SK-N-SH (cell line): ENCODE measurements around the gene DVL1. TPM values are rescaled to one million over a fixed set of nuclear protein-coding genes. Genes with fewer than 3 reads are reported as not detected.

Source experiments
- CTCF ChIA-PET: fragments of 300-600, 350-600 bp; formaldehyde crosslinking; extraction: SDS; loops from one replicate; lab custom pipeline; 2021; lab: Yijun Ruan, JAX
- POLR2A ChIA-PET: fragments of 350-600 bp; sonication (Branson Sonifier 250); formaldehyde crosslinking; extraction: SDS; loops from one replicate; lab custom pipeline; 2020; ENCODE audit warnings: antibody characterized with exemption, inconsistent platforms; lab: Yijun Ruan, JAX
- DNase-seq: peaks from one replicate; pipeline ENCODE4 v3.0.0; 2012
- H2AFZ ChIP-seq: fragments of 200-600 bp; sonication (generic); 2 replicates; pipeline ENCODE4 v1.8.1; 2016; ENCODE audit warnings: antibody characterized with exemption, mild to moderate bottlenecking, low read depth
- H3F3A ChIP-seq: fragments of 200-600 bp; sonication (generic); replicated peaks from 2 replicates; pipeline ENCODE3; 2016; ENCODE audit warnings: antibody characterized with exemption, mild to moderate bottlenecking; ENCODE audit not compliant: insufficient read depth
- H3K27ac ChIP-seq, 2 experiments: fragments of 200-500 bp in 1 of 2; fragments of 200-600 bp in 1 of 2; sonication (Bioruptor generic) in 1 of 2; sonication (generic), shearing (Covaris generic) in 1 of 2; 2 replicates each; pipeline versions ENCODE4 v1.5.1 to v1.6.1; 2014 to 2016; ENCODE audit warnings: low read depth in 2 of 2, inconsistent platforms in 1 of 2, low read length in 1 of 2, mild to moderate bottlenecking in 1 of 2, mixed read lengths in 1 of 2
- H3K27me3 ChIP-seq: fragments of 200-600 bp; sonication (generic), shearing (Covaris generic); 2 replicates; pipeline ENCODE4 v1.6.1; 2016; ENCODE audit warnings: mixed run types; ENCODE audit not compliant: insufficient read depth
- H3K36me3 ChIP-seq, 2 experiments: fragments of 200-500 bp in 1 of 2; fragments of 200-600 bp in 1 of 2; sonication (Bioruptor generic) in 1 of 2; sonication (generic) in 1 of 2; replicated peaks in 1 of 2; 2 replicates each; pipeline versions ENCODE3 to v1.5.1; 2014 to 2016; ENCODE audit warnings: low read length in 1 of 2, mild to moderate bottlenecking in 1 of 2; ENCODE audit not compliant: insufficient read depth in 2 of 2, control insufficient read depth in 1 of 2
- H3K4me1 ChIP-seq, 2 experiments: fragments of 200-500 bp in 1 of 2; fragments of 200-600 bp in 1 of 2; sonication (Bioruptor generic) in 1 of 2; sonication (generic), shearing (Covaris generic) in 1 of 2; 2 replicates each; pipeline versions ENCODE4 v1.5.1 to v1.6.1; 2014 to 2016; ENCODE audit warnings: low read depth in 1 of 2, low read length in 1 of 2, mixed run types in 1 of 2; ENCODE audit not compliant: insufficient read depth in 2 of 2, control insufficient read depth in 1 of 2
- H3K4me2 ChIP-seq: fragments of 200-600 bp; sonication (generic), shearing (Covaris generic); 2 replicates; pipeline ENCODE4 v1.6.1; 2017; ENCODE audit warnings: mixed run types
- H3K4me3 ChIP-seq, 2 experiments: fragments of 200-500 bp in 1 of 2; fragments of 200-600 bp in 1 of 2; sonication (Bioruptor generic) in 1 of 2; sonication (generic), shearing (Covaris generic) in 1 of 2; 2 replicates each; pipeline versions ENCODE4 v1.5.1 to v1.8.1; 2014 to 2016; ENCODE audit warnings: low read depth in 2 of 2, inconsistent platforms in 1 of 2, low read length in 1 of 2, mild to moderate bottlenecking in 1 of 2, mixed read lengths in 1 of 2, moderate library complexity in 1 of 2
- H3K79me2 ChIP-seq: fragments of 200-600 bp; sonication (generic); 2 replicates; pipeline ENCODE4 v1.8.1; 2017; ENCODE audit warnings: mild to moderate bottlenecking; ENCODE audit not compliant: insufficient read depth
- H3K9ac ChIP-seq: fragments of 200-600 bp; sonication (generic); 2 replicates; pipeline ENCODE4 v1.6.1; 2017; ENCODE audit warnings: mixed run types
- H3K9me2 ChIP-seq: fragments of 200-600 bp; sonication (generic); 2 replicates; pipeline ENCODE4 v1.6.1; 2017; ENCODE audit warnings: mixed run types
- H3K9me3 ChIP-seq: fragments of 200-600 bp; sonication (generic); 2 replicates; pipeline ENCODE4 v1.6.1; 2017; ENCODE audit warnings: mixed run types, mild to moderate bottlenecking, moderate library complexity
- H4K20me1 ChIP-seq: fragments of 200-600 bp; sonication (generic); 2 replicates; pipeline ENCODE4 v1.6.1; 2017; ENCODE audit warnings: mild to moderate bottlenecking, mixed run types; ENCODE audit not compliant: insufficient read depth
- EP300 ChIP-seq, 2 experiments: IDR thresholded peaks; 2 replicates each; pipeline versions ENCODE4 v1.4.0 to v1.6.1; 2012; ENCODE audit warnings: borderline replicate concordance in 1 of 2, low read depth in 1 of 2, low read length in 1 of 2
- EZH2phosphoT487 ChIP-seq: fragments of 200-600 bp; sonication (generic); IDR thresholded peaks from 2 replicates; pipeline ENCODE4 v1.6.1; 2017; ENCODE audit warnings: low read depth, mixed run types, mild to moderate bottlenecking, antibody characterized with exemption, moderate library complexity, borderline replicate concordance
- FOXJ3 ChIP-seq: sonication (generic); formaldehyde crosslinking; IDR thresholded peaks from 2 replicates; pipeline ENCODE4 v1.5.1; 2020; ENCODE audit warnings: mild to moderate bottlenecking, missing genetic modification reagents
- GABPA ChIP-seq: IDR thresholded peaks from 2 replicates; pipeline ENCODE4 v1.4.0; 2012; ENCODE audit warnings: low read depth, mild to moderate bottlenecking
- NRF1 ChIP-seq: IDR thresholded peaks from 2 replicates; pipeline ENCODE4 v1.6.1; 2012; ENCODE audit warnings: low read depth, mild to moderate bottlenecking, low read length
- POLR2AphosphoS5 ChIP-seq: IDR thresholded peaks from 2 replicates; pipeline ENCODE4 v1.6.1; 2012; ENCODE audit warnings: low read depth, low read length
- RAD21 ChIP-seq: IDR thresholded peaks from 2 replicates; pipeline ENCODE4 v1.6.1; 2012; ENCODE audit warnings: mild to moderate bottlenecking, low read length
- TAF1 ChIP-seq: IDR thresholded peaks from 2 replicates; pipeline ENCODE4 v1.6.1; 2012; ENCODE audit warnings: low read depth, mild to moderate bottlenecking, low read length, moderate library complexity, borderline replicate concordance
- TEAD4 ChIP-seq: IDR thresholded peaks from 2 replicates; pipeline ENCODE4 v1.4.0; 2012; ENCODE audit warnings: mild to moderate bottlenecking, borderline replicate concordance; ENCODE audit not compliant: insufficient read depth
- WGBS: methylation state at CpG from one replicate; pipeline ENCODE4 v1.1.6; 2017; ENCODE audit warnings: low lambda C conversion rate; 5-methylcytosine and 5-hydroxymethylcytosine counted together
- polyA plus RNA-seq, 3 experiments: library from polyadenylated mRNA; depleted of rRNA; stranded (reverse); fragments of >200 nt; gene quantifications; 2 replicates each; pipeline ENCODE4 v1.2.3, GENCODE V29; 2012
- TF ChIP-seq, protein P1 (sequence below): IDR thresholded peaks from 2 replicates; pipeline ENCODE4; 2012
- TF ChIP-seq, protein P2 (sequence below): IDR thresholded peaks from 2 replicates; pipeline ENCODE4 v1.4.0; 2012; ENCODE audit warnings: low read depth
- TF ChIP-seq, protein P3 (sequence below): fragments of 150-350 bp; IDR thresholded peaks from 2 replicates; pipeline ENCODE4 v1.6.1; 2017; ENCODE audit warnings: antibody characterized with exemption, low read length, low read depth, borderline replicate concordance
- TF ChIP-seq, protein P4 (sequence below): IDR thresholded peaks from 2 replicates; pipeline ENCODE4 v1.4.0; 2012; ENCODE audit warnings: low read depth, borderline replicate concordance

DVL1 gene
- polyA plus RNA-seq, 1 of the 3 experiments (the other 2 are of a cell fraction) = 32.0 TPM

DNA sequence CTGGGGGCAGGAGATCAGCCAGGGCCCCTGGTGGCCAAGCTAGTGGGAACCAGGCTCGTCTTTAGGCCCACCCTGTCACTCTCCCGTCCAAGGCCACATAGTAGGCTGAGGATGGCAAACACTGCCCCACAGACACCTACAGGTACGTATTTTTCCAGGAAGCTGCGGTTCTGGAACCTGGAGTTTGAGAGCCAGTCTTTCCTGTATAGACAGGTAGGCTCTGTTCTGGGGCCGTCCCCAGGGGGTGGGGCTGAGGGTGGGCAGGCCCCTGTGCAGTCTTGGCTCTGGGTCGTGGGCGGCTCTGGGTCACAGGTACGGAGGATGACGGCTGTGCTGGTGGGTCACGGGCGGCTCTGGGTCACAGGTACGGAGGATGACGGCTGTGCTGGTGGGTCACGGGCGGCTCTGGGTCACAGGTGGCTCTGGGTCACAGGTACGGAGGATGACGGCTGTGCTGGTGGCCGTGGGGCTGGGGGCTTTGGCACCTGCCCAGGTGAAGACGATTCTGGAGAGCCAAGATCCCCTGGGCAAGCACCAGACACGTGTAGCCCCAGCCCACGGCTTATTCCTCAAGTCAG, 38.7 kb downstream of the DVL1 start (continued):
- TF ChIP-seq TAF1 (no peak), TEAD4 (no peak)

DNA sequence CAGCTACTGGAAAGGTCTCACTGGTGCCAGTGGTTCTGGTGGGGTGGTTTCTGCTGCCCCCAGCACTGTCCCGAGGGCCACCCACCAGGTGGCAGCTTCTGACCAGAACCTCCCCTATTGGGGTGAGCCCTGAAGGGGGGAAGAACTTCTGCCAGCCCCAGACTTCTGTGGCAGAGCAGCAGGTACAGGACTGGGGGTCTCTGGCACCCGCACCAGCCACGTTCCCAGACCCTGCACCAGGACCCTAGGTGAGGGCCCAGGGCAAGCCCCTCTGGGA, 39.2 kb downstream of the DVL1 start:
- Histone ChIP-seq H3K9me2 (no peaks in the 10 kb centered on the region), H3K27me3 (no peaks in the 10 kb centered on the region), H3K9me3 (no peaks in the 10 kb centered on the region), H3K36me3 (peaks cover 0 to 49% of the 10 kb centered on the region in 2 experiments), H4K20me1 (peaks cover 15% of the 10 kb centered on the region; the same call in 1 of the 2 replicates), H3K9ac (no peak overlapping the region), H2AFZ (no peak overlapping the region), H3K4me2 (no peak overlapping the region; the same call in 1 of the 2 replicates), H3K4me1 (peaks cover 10 to 29% of the 10 kb centered on the region in 2 experiments; a peak in 2 of 4 replicates), H3K79me2 (peaks cover 31% of the 10 kb centered on the region), H3K27ac (no peak overlapping the region), H3K4me3 (no peak overlapping the region), H3F3A (no peaks in the 10 kb centered on the region)
- POLR2A ChIA-PET = interaction anchor here (1.2 kb wide), 1 partner anchor 15 kb away, joined by 3 read pairs; no protein-coding TSS in a partner anchor
- DNase-seq = no peak
- no CpG with 5 or more reads among the region's 3 CpGs for WGBS
- CTCF ChIA-PET = interaction anchor here (1.1 to 1.4 kb wide), 3 partner anchors 9 to 38 kb away, joined by 3 to 7 read pairs (median 5); partner anchors contain the start of gene DVL1
- TF ChIP-seq RAD21 = no peak
- TF ChIP-seq POLR2AphosphoS5 = no peak
- TF ChIP-seq, protein P1, sequence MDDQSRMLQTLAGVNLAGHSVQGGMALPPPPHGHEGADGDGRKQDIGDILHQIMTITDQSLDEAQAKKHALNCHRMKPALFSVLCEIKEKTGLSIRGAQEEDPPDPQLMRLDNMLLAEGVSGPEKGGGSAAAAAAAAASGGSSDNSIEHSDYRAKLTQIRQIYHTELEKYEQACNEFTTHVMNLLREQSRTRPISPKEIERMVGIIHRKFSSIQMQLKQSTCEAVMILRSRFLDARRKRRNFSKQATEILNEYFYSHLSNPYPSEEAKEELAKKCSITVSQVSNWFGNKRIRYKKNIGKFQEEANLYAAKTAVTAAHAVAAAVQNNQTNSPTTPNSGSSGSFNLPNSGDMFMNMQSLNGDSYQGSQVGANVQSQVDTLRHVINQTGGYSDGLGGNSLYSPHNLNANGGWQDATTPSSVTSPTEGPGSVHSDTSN = no peak
- TF ChIP-seq, protein P2, sequence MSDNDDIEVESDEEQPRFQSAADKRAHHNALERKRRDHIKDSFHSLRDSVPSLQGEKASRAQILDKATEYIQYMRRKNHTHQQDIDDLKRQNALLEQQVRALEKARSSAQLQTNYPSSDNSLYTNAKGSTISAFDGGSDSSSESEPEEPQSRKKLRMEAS = no peak
- no peak for TF ChIP-seq NRF1
- no peak for TF ChIP-seq EZH2phosphoT487
- no peak for TF ChIP-seq EP300 (IDR thresholded peaks at IDR 0.05; ENCODE audit: borderline replicate concordance in 1 of 2, low read depth in 1 of 2, low read length in 1 of 2)
- TF ChIP-seq FOXJ3 (CRISPR knock-in tag) = no peak
- no peak for TF ChIP-seq GABPA
- TF ChIP-seq, protein P3, sequence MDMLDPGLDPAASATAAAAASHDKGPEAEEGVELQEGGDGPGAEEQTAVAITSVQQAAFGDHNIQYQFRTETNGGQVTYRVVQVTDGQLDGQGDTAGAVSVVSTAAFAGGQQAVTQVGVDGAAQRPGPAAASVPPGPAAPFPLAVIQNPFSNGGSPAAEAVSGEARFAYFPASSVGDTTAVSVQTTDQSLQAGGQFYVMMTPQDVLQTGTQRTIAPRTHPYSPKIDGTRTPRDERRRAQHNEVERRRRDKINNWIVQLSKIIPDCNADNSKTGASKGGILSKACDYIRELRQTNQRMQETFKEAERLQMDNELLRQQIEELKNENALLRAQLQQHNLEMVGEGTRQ = no peak
- TF ChIP-seq, protein P4, sequence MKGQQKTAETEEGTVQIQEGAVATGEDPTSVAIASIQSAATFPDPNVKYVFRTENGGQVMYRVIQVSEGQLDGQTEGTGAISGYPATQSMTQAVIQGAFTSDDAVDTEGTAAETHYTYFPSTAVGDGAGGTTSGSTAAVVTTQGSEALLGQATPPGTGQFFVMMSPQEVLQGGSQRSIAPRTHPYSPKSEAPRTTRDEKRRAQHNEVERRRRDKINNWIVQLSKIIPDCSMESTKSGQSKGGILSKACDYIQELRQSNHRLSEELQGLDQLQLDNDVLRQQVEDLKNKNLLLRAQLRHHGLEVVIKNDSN = no peak
